Activated CD8-positive, alpha-beta memory T cell treated with anti-CD3 and anti-CD28 coated beads, Interleukin-2, amount 50 U/mL, for 24 hours (primary cell): Measurements from ENCODE around the gene SH2D2A.

Experiments
- DNase-seq: peaks from one replicate; pipeline ENCODE4 v3.0.0-alpha.2; 2020; ENCODE audit errors: extremely low read depth

SH2D2A gene

GRCh38 chr1:156847591-156848460 is 31.2 kb upstream of the SH2D2A start:
- DNase-seq, result no peak

GRCh38 chr1:156846643-156847042 is 30.0 kb upstream of the SH2D2A start:
- DNase-seq, result no peak

- DNase-seq, result no peak
Observed at GRCh38 chr1:156845953-156846545, 29.4 kb upstream of the SH2D2A start.

GRCh38 chr1:156845055-156845952 is 28.7 kb upstream of the SH2D2A start:
- no peak for DNase-seq

- no peak for DNase-seq
Observed at GRCh38 chr1:156844638-156845037, 28.0 kb upstream of the SH2D2A start.

- no peak for DNase-seq
Observed at GRCh38 chr1:156844102-156844501, 27.5 kb upstream of the SH2D2A start.

GRCh38 chr1:156842618-156843300 is 26.1 kb upstream of the SH2D2A start:
- no peak for DNase-seq

GRCh38 chr1:156841295-156841855 is 24.7 kb upstream of the SH2D2A start:
- no peak for DNase-seq

- DNase-seq, result no peak
Observed at GRCh38 chr1:156840898-156841279, 24.2 kb upstream of the SH2D2A start.

GRCh38 chr1:156840186-156840897 is 23.7 kb upstream of the SH2D2A start:
- no peak for DNase-seq

GRCh38 chr1:156839426-156840109 is 22.9 kb upstream of the SH2D2A start:
- DNase-seq, result no peak

- no peak for DNase-seq
Observed at GRCh38 chr1:156838972-156839371, 22.3 kb upstream of the SH2D2A start.

GRCh38 chr1:156836892-156837291 is 20.2 kb upstream of the SH2D2A start:
- DNase-seq, result no peak

GRCh38 chr1:156836041-156836654 is 19.5 kb upstream of the SH2D2A start:
- DNase-seq, result no peak

GRCh38 chr1:156834322-156834721 is 17.7 kb upstream of the SH2D2A start:
- DNase-seq, result no peak

- no peak for DNase-seq
Observed at GRCh38 chr1:156833603-156834002, 17.0 kb upstream of the SH2D2A start.

GRCh38 chr1:156832434-156832833 is 15.8 kb upstream of the SH2D2A start:
- no peak for DNase-seq

- DNase-seq, result no peak
Observed at GRCh38 chr1:156828400-156829124, 11.9 kb upstream of the SH2D2A start.

- no peak for DNase-seq
Observed at GRCh38 chr1:156826630-156827029, 10.0 kb upstream of the SH2D2A start.
